A549 treated with RU486 at 1 μM for 4 hours (cell line): ENCODE data around the gene PRPF38B. TPM values are rescaled to one million over a fixed set of nuclear protein-coding genes. Genes with fewer than 3 reads are reported as not detected.

ENCODE experiments used
- total RNA-seq: library from RNA; stranded (reverse); fragments of 200-300 nt; extraction: Qiagen RNA extraction; gene quantifications from 5 replicates; pipeline ENCODE4 v1.2.3, GENCODE V29; 2022; ENCODE audit warnings: low read depth

PRPF38B gene, protein sequence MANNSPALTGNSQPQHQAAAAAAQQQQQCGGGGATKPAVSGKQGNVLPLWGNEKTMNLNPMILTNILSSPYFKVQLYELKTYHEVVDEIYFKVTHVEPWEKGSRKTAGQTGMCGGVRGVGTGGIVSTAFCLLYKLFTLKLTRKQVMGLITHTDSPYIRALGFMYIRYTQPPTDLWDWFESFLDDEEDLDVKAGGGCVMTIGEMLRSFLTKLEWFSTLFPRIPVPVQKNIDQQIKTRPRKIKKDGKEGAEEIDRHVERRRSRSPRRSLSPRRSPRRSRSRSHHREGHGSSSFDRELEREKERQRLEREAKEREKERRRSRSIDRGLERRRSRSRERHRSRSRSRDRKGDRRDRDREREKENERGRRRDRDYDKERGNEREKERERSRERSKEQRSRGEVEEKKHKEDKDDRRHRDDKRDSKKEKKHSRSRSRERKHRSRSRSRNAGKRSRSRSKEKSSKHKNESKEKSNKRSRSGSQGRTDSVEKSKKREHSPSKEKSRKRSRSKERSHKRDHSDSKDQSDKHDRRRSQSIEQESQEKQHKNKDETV
- total RNA-seq = 15.4 to 26.8 TPM (median 24.0 TPM) in 5 replicates

DNA sequence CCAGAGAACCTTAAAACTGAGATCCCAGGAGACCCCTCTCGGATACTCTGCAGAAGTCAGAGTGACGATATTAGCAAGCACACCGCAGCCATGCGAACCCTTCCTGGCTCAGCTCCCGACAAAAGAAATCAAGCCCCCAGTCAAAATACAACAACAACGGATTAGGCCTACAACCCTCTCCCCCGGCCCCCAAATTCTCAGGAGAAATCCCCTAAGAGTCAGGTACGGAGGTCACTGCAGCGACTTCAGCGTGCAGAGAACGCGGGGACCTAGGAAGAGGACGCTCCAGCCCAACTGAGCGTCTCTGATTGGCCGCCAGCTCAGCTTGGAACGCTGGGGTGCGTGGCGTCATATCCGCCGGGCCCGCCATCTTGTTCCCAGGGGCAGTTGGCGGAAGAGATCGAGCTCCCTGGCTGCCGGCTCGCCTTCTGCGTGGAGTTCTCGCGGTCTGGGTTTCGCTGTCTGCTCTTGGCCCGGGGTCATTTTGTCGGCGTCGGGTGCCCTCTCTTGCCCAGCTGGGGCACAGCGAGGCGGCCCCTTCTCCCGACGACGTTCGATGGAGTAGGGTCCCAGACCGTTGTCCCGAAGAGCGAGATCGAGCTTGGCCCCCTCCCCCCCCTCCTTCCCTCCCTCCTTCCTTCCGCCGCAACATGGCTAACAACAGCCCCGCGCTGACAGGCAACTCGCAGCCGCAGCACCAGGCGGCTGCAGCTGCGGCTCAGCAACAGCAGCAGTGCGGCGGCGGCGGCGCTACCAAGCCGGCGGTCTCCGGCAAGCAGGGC, at the start of gene PRPF38B:
Gene PRPF38B, plus strand, starts transcription at position 369 of the 782 bp plus-strand sequence. Its CDS starts 282 bp downstream, at position 651.

DNA sequence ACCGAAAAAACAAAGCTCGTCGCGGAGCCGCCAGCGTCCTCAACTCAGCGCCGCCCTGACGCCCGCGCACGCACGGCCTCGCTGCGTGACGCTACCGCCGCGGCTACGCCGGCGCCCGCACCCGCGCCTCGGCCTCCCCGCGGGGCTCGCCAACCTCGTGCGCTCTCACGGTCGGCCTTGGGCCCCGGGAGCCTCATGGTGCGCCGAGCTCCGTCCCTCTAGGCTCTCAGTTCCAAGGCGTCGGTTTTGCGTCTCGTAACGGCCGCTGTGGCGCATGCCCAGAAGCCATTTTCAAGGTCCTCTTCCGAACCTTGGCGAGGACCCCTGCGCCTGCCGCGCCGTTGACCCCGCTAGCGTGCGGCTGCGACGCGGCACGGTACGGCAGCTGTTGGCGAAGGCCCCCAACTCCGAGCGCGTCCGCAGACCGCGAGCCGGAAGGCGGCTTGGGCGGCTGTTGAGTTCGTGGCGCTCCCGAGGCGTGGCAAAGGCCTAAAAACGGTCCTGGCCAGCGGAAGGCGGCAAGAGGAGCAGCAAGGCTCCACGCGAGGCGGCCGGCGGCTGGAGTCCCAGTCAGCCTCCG, 31.0 kb upstream of the PRPF38B start, which contains the start of gene HENMT1:
Gene HENMT1, minus strand, starts transcription at position 64 of the 580 bp plus-strand sequence. CDS start 1,209 bp downstream, outside the sequence.

DNA sequence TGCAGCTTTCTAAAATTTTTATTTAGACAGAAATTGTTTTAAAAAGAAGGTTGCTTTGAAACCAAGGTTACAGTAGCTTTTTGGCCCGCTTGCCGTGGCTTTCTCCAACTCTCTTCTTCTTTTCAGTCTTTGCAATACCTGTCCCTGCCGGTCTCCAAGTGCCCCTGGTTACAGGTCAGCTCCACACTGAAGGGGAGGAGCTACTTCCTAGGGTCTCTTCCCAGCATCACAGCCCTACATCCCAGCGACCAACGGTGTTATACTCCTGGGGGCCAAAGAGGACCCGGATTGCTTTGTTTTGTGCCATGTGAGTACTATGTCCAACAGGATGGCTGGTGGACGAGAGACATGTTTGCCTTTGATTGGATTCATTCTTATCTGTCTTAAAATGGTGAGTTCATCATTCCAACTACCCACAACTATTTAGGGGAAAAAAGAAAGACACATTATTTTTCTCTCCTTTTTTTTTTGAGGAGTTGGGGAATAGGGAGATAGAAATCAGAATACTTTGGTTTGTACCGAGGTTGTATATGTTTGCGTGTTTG, 20.6 kb downstream of the PRPF38B start, which contains the start of gene FNDC7:
Gene FNDC7, plus strand, starts transcription at position 303 of the 545 bp plus-strand sequence. Its CDS starts 26 bp downstream, at position 329.

DNA sequence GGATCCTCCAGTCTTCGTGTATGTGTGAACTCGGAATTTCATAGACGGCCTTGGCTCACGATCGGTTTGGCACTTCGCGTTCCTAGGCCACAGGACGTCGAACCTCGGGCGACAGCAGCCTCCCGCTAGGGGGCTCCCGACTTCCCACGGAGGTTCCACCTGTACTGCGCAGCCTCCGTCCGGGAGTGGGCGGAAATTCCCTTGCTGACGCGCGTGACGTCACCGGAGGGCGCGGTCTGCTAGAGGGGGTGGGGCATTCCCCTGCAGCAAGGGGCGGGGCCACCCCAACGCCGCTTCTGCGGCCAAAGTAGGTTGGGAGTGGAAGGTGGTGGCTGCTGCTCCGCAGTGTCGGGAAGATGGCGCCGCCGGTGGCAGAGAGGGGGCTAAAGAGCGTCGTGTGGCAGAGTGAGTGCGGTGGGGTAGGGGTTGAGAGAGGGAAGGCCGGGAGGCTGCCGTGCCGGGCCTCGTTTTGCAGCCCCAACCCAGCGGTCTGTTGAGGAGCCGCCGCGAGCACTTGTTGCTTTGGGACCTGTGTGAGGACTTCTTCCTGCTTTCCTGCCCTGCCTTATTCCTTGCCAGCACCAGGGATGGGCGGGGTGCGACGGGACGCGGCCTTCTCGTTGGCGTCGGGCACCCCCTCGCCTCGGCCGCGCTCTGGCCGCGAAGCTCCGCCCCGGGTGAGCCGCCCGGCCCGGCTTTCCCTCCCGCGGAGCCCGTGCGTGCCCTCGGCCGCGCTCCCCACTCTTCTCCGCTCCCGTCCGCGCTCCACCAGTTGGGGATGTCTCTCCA, 54.5 kb downstream of the PRPF38B start, which contains the start of gene STXBP3:
Gene STXBP3, plus strand, starts transcription at position 293 of the 789 bp plus-strand sequence. Its CDS starts 64 bp downstream, at position 357.

Other genes with a start within 250 kb of the PRPF38B start
- gene NBPF6, start 242.0 kb upstream of the PRPF38B start, total RNA-seq = not detected in 5 replicates
- 2.9 to 7.2 TPM (median 6.3 TPM) in 5 replicates for gene EEIG2, start 132.2 kb upstream of the PRPF38B start, total RNA-seq
- gene HENMT1, start 31.2 kb upstream of the PRPF38B start, total RNA-seq = 3.9 to 5.3 TPM (median 4.8 TPM) in 5 replicates
- 0.06 to 0.09 TPM in 2 of 5 replicates, not detected in the others for gene FNDC7, start 20.6 kb downstream of the PRPF38B start, total RNA-seq
- 12.9 to 28.8 TPM (median 22.6 TPM) in 5 replicates for gene STXBP3, start 54.4 kb downstream of the PRPF38B start, total RNA-seq
- 0.69 to 2.0 TPM (median 0.94 TPM) in 5 replicates for gene AKNAD1, start 164.8 kb downstream of the PRPF38B start, total RNA-seq
- 14.3 to 20.4 TPM (median 15.9 TPM) in 5 replicates for gene GPSM2, start 184.7 kb downstream of the PRPF38B start, total RNA-seq